Measurements from ENCODE around the gene MAP3K20.
"Not testable (repeated sequence)": the region's sequence is repeated elsewhere in the genome, so short reads cannot be mapped to it uniquely, and the experiment has no call there.

MAP3K20 gene

GRCh38 chr2:173204316-173204715 lies 128.7 kb downstream of the MAP3K20 start:
- no peak for DNase-seq (ENCODE audit: low read depth)

- no peak for DNase-seq (ENCODE audit: low read depth)
These were observed 129.7 kb downstream of the MAP3K20 start for GRCh38 chr2:173205375-173205774.

DNA sequence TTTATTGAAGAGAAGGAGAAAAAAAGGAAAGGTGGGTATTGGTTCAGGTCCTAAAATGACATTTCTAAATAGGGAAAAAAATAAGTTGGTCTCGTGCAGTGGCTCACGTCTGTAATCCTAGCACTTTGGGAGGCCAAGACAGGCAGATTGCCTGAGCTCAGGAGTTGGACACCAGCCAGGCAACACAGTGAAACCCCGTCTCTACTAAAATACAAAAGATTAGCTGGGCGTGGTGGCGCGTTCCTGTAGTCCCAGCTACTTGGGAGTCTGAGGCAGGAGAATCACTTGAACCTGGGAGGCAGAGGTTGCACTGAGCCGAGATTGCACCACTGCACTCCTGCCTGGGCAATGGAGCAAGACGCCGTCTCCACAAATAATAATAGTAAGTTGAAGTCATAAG lies 131.5 kb downstream of the MAP3K20 start:
- not testable (repeated sequence) for DNase-seq (ENCODE audit: low read depth)

- DNase-seq (ENCODE audit: low read depth): no peak
These were observed 134.9 kb downstream of the MAP3K20 start for GRCh38 chr2:173210270-173211196.

- DNase-seq (ENCODE audit: low read depth): no peak
These were observed 137.5 kb downstream of the MAP3K20 start for GRCh38 chr2:173213181-173213580.

- DNase-seq (ENCODE audit: low read depth): no peak
These were observed 138.6 kb downstream of the MAP3K20 start for GRCh38 chr2:173214213-173214612.

DNA sequence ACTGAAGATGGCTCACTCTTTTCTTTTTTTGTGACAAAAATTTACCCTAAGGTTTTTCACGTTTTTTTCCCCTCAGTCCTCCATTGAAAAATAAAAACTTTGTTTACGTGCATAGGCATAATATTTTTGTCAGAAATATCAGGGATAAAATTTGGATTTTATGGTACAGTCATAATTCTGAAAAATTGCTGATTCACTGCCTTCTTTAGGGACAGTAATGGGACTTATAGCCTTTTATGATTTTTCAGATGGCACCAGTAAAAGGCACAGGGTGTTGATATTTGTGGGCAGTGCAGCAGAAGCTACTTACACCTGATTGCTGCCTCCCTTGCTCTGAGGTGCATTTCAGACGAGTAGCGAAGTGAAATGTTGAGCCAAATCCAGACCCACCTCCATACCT lies 139.7 kb downstream of the MAP3K20 start:
- no peak for DNase-seq (ENCODE audit: low read depth)

- DNase-seq (ENCODE audit: low read depth): no peak
These were observed 140.4 kb downstream of the MAP3K20 start for GRCh38 chr2:173216051-173216450.

- DNase-seq (ENCODE audit: low read depth): no peak
These were observed 141.0 kb downstream of the MAP3K20 start for GRCh38 chr2:173216668-173217067.

DNA sequence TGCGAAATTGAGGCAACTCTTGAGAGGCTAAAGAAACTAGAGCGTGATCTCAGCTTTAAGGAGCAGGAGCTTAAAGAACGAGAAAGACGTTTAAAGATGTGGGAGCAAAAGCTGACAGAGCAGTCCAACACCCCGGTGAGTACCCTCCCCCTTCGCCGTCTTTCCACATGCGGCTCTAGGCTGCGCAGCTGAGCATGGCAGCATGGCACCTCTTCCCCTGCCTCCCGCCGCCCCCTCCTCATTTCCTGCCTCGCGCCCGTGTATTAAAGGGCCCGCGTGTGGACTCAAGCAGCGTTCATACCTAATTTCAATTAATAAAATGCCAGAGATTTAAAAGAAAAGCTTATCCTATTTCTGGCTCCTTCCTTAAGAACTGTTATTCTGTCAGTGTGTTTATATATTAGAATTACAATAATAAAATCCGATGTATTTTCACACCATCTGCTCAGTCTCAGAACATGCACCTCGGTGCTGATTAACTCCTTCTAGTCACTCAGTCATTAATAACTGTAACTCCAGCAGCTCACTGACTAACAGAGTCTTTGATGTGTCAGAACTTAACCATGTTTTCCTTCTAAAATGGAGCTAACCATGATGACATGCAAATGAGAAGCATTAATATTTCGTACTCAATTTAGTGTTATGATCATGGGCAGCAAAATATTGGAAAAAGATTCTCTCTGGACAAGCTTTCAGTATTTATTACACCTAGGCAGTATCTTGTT lies 141.6 kb downstream of the MAP3K20 start:
- no peak for DNase-seq (ENCODE audit: low read depth)

DNA sequence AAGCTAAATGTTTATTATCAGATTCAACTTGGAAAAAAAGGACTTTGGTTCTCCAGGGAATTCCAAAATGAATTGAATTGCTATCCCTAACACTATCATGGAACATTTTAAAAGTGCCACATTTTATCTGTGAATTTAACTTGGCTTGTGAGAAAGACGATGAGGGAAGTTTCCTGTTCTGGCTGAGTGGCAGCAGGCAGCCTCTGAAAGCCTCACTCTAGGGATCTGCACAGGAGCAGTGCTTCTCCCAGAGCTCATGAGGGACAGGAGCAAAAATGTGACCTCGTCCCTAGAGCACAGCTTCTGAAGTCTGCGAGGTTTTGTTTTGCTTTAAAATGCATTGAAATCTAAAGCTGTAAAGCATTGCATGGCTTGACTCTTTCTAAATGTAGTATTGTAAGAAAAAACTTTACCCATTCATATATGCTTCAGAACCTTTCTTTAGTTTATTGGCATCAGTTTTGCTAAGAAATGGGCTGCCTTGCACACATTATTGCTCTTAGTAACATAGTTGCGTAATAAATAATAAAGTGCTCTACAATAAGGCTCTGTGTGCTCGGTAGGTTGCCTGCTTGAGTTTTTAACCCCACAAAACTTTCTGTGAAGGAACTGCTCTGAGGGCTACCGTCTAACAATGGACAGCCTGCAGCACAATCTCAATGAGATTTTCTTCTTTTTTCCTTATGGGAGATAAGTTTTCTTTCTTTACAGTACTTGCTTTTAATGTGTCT lies 142.8 kb downstream of the MAP3K20 start:
- DNase-seq (ENCODE audit: low read depth): no peak

GRCh38 chr2:173221132-173221695 lies 145.6 kb downstream of the MAP3K20 start:
- DNase-seq (ENCODE audit: low read depth): no peak

DNA sequence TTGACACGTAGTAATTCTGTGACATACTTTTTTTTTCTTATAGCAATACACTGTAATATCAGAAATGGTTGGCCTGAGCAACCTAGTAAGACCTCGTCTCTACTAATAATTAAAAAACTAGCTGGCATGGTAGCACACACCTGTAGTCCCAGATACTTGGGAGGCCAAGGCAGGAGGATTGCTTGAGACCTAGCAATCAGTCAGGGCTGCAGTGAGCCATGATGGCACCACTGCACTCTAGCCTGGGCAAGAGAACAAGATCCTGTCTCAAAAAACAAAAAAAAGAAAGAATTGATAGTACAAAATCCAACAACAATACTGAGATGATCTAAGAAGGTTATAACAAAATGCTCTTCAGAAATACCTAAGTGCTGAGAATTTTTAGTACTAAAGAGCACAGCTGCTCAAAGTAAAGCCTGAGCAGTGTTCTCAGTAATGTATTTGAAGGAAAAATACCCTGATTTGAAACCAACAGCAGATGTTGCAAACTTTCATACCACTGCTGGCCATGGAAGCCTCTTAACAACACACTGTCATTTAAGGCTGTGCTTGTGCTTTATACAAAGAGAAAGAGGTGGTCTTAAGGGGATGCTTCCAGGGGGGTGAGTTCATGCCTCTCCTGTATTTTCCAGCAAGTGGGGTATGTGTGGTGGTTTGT lies 146.4 kb downstream of the MAP3K20 start:
- no peak for DNase-seq (ENCODE audit: low read depth)

DNA sequence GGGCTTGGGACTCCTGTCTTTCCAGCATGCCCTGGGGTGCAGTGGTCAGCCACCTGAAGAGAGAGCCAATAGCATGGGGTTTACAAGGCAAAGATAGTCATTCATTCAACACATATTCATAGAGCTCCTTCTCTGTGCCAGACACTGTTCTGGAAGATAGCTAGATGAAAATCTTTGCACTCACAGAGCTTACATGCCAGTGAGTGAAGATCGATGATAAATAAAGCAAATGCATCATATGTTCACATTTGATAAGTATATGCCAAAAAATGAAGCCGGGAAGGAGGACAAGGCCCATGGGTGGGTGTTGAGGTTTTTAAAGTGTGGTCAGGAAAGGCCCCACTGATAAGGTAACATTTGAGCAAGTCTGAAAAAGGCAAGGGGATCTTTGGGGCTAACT lies 148.2 kb downstream of the MAP3K20 start:
- no peak for DNase-seq (ENCODE audit: low read depth)

- no peak for DNase-seq (ENCODE audit: low read depth)
These were observed 151.5 kb downstream of the MAP3K20 start for GRCh38 chr2:173226899-173227698.

- DNase-seq (ENCODE audit: low read depth): no peak
These were observed 153.4 kb downstream of the MAP3K20 start for GRCh38 chr2:173229086-173229485.

DNA sequence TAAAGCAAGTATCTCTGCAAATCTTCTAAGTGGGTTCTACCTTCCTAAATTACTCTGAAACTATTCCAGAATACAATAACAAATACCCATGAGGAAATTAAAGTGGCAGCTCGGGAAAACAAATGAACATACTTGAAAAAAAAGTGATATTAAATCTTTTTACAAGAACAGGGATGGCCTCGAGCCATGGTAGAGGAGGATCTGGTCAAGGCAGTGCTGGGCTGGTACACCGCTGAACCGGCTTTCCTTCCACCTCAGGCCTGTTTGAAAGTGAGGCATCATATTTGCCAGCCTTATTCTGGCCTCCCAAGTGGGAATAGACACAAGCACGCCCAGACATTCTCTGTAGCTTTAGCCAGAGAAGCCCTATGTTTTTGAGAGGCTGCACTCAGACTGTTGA lies 154.5 kb downstream of the MAP3K20 start:
- DNase-seq (ENCODE audit: low read depth): no peak

GRCh38 chr2:173231042-173231441 lies 155.4 kb downstream of the MAP3K20 start:
- DNase-seq (ENCODE audit: low read depth): no peak

- no peak for DNase-seq (ENCODE audit: low read depth)
These were observed 155.8 kb downstream of the MAP3K20 start for GRCh38 chr2:173231465-173231864.

- no peak for DNase-seq (ENCODE audit: low read depth)
These were observed 157.5 kb downstream of the MAP3K20 start for GRCh38 chr2:173232956-173233744.
